HG03175 (cell line): ENCODE data around the gene DVL3.
"Not testable (repeated sequence)": the region's sequence is repeated elsewhere in the genome, so short reads cannot be mapped to it uniquely, and the experiment has no call there.

Experiments
- ATAC-seq: cut with Tn5 transposase; IDR thresholded peaks from one replicate; pipeline ENCODE4 v1.9.1; 2021; ENCODE audit warnings: mild to moderate bottlenecking, moderate library complexity; ENCODE audit not compliant: unreplicated experiment

DVL3 gene

GRCh38 chr3:184154885-184155643 lies at the start of gene DVL3:
TSS of gene DVL3 (plus strand) at chr3:184155377. CDS start at chr3:184155636, 259 bp downstream.
- ATAC-seq: peak; percentile 73

- no peak for ATAC-seq
Observed at GRCh38 chr3:184110316-184110725, 44.9 kb upstream of the DVL3 start.

DNA sequence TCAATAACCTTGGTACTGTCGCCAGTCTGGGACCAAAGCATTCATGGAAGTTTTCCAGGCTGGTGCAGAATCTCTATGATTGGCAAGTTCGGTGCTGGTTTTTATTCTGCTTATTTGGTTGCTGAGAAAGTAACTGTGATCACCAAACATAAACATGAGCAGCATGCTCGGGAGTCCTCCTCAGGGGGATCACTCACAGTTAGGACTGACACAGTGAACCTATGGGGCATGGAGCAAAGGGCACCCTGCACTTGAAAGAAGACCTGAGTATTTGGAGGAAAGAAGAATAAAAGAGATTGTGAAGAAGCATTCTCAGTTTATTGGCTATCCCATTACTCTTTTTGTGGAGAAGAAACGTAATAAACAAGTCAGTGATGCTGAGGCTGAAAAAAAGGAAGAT lies 39.2 kb upstream of the DVL3 start:
- no peak for ATAC-seq

DNA sequence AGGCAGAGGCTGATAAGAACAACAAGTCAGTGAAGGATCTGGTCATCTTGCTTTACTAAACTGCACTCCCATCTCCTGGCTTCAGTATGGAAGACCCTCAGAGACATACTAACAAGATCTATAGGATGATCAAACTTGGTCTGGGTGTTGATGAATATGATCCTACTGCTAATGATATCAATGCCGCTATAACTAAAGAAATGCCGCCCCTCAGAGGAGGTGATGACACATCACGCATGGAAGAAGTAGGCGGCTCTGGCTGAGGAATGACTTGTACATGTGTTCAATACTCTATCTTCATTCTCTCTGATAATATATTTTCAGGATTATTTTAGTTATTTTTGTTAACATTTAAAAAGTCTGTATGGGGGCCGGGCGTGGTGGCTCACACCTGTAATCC lies 37.5 kb upstream of the DVL3 start:
- ATAC-seq: no peak

DNA sequence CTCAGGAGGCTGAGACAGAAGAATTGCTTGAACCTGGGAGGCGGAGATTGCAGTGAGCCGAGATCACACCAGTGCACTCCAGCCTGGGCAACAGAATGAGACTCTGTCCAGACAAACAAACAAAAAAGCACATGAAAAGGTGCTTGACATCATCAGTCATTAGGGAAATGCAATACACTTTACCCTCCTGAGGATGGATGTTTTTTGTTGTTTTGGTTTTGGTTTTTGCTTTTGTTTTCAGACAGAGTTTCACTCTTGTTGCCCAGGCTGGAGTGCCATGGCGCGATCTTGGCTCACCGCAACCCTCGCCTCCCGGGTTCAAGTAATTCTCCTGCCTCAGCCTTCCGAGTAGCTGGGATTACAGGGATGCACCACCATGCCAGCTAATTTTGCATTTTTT lies 34.1 kb upstream of the DVL3 start:
- not testable (repeated sequence) for ATAC-seq

DNA sequence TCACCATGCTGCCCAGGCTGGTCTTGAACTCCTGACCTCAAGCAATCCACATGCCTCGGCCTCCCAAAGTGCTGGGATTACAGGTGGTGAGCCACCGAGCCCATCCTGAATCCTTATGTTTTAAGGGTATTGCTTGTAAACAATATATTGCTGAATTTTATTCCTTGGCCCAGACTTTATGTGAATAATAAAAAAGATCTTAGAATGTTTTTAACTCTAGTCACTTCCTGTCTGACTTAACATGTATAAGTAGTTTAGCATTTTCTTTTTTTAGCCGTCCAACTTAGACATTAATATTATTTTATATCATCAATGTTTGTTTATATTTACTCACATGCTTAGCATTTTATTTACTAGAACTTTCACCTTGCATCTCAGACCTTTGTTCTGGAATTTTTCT lies 29.2 kb upstream of the DVL3 start:
- no peak for ATAC-seq

DNA sequence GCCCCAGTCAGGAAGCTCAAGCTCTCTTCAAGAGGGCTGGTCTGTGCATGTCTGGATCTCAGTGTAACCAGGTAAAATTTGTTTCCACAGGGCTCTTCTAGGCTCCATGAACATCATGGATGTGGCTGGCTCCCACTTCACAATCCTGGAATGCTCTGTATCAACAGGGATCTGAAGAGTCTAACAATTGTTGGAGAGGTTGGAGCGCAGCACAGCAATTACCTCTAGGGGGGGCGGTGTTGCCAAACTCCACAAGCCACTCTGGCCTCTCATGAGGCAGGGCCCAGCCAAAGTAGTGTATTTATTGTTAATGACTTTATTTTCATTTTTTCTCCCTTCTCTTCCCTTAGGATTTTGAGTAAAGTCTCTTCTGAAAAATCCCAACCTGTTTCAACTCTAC lies 26.2 kb upstream of the DVL3 start:
- ATAC-seq: no peak

DNA sequence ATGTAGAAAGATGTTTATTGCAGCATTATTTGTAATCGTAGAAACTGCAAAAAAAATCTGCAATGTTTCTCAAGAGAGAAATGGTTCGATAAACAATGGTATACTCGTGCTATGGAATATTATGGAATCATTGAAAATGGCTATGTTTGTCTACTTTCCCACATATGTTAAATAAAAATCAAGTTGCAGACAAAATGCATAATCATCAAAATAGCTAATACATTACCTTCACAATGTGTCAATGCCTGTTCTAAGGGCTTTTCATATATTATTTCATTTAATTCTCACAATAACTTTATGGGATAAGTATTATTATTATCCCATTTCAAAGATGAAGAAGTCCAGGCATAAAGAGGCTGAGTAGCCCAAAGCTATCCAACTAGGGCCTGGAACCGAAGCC lies 22.2 kb upstream of the DVL3 start:
- no peak for ATAC-seq

DNA sequence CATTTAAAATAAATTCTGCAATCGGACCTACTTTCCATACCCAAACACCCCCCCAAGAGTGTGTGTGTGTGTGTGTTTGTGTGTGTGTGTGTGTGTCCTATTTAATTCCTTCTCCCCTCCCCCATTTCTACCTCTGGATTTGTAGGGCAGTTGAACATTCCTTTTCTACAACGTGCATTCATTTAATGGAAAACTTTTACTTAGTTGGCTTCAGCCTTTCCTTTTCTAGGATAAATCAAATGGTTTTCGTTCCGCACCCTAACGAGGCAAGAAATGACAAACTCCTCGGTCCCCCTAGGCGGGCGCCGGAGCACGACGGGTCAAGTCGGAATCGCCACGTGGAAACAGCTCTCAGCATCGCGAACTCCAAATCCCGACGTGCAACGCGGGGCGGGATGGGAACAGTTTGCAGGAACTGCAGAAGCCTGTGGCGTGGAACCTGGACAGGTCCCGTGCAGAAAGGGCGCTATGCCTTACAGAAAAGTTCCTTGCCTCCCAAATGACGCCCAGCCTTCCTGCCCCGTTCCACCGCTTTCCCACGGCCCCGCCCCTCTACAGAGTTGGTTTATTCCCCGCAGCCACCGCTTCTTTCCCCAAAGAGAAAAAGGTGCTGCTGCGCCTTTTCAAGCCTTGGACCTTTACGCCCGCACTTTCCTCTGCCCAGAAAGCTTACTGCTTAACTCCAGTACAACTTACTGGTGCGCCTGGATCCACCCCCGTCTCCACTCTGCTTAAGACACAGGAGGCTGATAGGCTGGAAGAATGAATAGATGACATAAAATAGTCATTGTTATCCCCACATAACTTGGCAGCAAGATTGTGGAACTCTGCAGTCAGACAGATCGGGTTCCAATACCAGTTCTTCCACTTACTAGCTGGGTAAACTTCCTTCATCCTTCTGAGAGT lies 21.1 kb upstream of the DVL3 start:
- ATAC-seq: no peak

DNA sequence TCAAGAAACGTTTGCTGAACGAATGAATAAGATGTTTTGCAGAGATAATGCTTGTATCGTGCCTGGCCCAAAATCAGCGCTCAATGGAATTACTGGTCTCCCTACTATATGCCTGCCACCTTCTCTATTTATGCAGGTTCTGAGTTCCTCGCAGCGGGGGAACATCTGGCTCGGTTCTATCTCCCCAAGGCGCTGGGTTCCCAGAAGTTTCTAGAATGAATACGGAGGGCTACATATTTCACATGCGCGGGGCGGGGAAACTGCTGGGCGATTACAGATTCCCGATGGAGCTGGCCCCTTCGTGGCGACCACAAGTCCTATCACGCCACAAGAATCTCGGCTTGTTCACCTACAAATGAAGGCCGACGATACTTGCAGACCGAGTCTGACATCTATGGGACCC lies 20.4 kb upstream of the DVL3 start:
- peak; percentile 26 for ATAC-seq

DNA sequence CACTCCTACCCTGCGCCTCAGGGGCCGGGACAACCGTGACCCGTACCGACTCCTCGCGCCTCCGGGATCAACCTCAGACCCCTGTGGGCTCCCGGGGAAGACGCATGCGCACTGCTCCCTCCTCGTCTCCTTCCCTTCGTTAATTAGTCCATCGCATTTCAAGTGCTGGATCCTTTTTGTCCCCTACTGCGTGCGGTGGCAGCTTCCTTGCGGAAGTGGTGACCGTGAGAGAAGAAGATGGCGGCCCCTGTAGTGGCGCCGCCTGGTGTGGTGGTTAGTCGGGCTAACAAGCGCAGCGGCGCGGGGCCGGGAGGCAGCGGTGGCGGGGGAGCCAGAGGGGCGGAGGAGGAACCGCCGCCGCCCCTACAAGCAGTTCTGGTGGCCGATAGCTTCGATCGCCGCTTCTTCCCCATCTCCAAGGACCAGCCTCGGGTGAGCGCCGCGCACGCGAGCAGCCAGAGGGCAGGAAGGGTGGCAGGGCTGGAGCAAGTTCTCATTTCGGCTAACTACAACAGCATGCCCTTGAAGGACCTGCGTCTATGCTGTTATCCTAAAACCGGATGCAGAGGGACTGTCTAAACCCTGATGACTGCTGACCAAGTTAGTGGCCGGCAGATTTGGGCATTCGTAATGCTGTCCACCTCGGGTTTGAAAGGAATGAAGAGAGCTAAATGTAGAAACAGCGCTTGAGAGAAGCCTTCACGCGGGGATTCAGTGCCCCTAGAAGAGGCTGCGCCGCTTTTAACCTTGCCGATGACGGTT lies 19.8 kb upstream of the DVL3 start, which contains the start of gene EIF2B5:
EIF2B5 (plus strand) TSS at position 210 of the 762 bp plus-strand sequence; CDS start at position 238, 28 bp downstream.
- peak; percentile 92 for ATAC-seq

- no peak for ATAC-seq
Observed at GRCh38 chr3:184135911-184136260, 19.3 kb upstream of the DVL3 start.

DNA sequence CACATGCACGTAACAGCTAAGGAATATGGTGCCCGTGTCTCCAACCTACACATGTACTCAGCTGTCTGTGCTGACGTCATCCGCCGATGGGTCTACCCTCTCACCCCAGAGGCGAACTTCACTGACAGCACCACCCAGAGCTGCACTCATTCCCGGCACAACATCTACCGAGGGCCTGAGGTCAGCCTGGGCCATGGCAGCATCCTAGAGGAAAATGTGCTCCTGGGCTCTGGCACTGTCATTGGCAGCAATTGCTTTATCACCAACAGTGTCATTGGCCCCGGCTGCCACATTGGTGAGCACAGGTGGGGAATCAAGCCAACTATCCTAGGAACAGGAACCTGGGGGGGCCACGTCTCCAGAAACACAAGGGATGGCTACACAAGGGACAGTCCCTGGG lies 14.7 kb upstream of the DVL3 start:
- no peak for ATAC-seq

GRCh38 chr3:184142199-184142598 lies 13.0 kb upstream of the DVL3 start:
- no peak for ATAC-seq

DNA sequence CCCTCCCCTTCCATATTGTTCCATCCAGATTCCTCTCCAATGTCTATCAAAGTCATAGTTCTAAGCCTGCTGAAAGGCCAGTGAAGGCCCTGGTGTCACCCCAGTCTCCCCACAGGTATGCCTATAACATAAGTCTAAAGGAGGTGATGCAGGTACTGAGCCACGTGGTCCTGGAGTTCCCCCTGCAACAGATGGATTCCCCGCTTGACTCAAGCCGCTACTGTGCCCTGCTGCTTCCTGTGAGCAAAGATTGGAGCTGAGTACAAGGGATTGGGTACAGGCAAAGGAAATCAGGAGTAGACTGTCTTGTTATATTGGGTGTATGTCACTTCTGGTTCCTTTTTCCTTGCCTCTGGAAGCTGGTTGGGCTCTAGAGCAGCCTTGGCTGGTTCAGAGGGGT lies 11.8 kb upstream of the DVL3 start:
- ATAC-seq: no peak

- ATAC-seq: no peak
Observed at GRCh38 chr3:184144505-184144904, 10.7 kb upstream of the DVL3 start.

DNA sequence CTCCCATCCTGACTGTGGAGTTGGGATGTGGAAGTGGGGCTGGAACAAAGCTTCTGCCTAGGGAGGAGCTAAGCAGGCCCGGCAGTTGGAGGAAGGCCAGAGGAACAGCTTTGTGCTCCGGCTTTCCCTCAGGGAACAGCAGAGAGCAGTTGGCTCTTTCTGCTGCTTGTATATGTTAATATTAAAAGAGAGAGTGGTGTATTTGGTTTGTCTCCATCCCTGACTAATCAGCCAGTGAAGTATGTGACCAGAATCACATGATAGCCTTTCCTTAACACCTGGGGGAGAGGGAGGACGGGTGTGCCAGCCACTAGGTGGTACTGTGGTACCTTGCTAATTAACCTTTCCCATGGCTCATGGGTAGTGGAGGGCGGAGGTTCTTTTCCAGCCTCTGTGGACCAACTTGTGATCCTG lies 10.1 kb upstream of the DVL3 start:
- ATAC-seq: no peak

GRCh38 chr3:184145751-184146270 lies 9.4 kb upstream of the DVL3 start:
- ATAC-seq: no peak

- ATAC-seq: no peak
Observed at GRCh38 chr3:184148076-184148475, 7.1 kb upstream of the DVL3 start.

DNA sequence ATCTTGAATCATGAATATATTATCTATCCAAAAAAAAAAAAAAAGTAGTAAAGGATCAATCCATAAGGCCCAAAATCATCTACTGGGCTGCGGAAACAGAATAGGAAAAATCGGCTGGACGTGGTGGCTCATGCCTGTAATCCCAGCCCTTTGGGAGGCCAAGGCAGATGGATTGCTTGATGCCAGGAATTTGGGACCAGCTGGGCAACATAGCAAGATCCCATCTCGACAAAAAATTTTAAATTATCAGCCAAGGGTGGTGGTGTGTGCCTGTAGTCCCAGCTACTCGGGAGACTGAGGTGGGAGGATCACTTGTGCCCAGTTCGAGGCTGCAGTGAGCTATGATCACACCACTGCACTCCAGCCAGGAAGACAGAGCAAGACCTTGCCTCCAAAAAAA lies 6.1 kb upstream of the DVL3 start:
- no peak for ATAC-seq

- ATAC-seq: not testable (repeated sequence)
Observed at GRCh38 chr3:184149770-184150169, 5.4 kb upstream of the DVL3 start.
